Thoracic aorta (tissue), 2 donors: ENCODE measurements around the gene C1D. TPM values are rescaled to one million over a fixed set of nuclear protein-coding genes. Genes with fewer than 3 reads are reported as not detected.

Source experiments
- ATAC-seq: fragments of 150-250 bp; one replicate; pipeline ENCODE4 v1.8.0; 2017; ENCODE audit warnings: low read depth; ENCODE audit not compliant: insufficient number of reproducible peaks, low FRiP score
- DNase-seq: peaks from one replicate; pipeline ENCODE4 v3.0.0-alpha.2; 2020; ENCODE audit warnings: low spot score
- H3K27ac ChIP-seq, 2 donors: fragments of 200-600 bp; sonication (generic); 1 replicate in 1 of 2; 2 replicates in 1 of 2; pipeline ENCODE4 v1.5.1; 2016; ENCODE audit warnings: mild to moderate bottlenecking in 2 of 2, moderate library complexity in 2 of 2
- H3K27me3 ChIP-seq: fragments of 200-600 bp; sonication (generic); replicated peaks from 2 replicates; pipeline ENCODE4 v1.6.0; 2016; ENCODE audit warnings: mild to moderate bottlenecking; ENCODE audit not compliant: insufficient read depth
- H3K36me3 ChIP-seq: fragments of 200-600 bp; sonication (generic); one replicate; pipeline ENCODE4 v1.5.1; 2016
- H3K4me1 ChIP-seq, 2 donors: fragments of 200-600 bp; sonication (generic); 1 replicate in 1 of 2; 2 replicates in 1 of 2; pipeline versions ENCODE4 v1.5.1 to v1.6.0; 2016; ENCODE audit warnings: low read depth in 2 of 2, mild to moderate bottlenecking in 1 of 2; ENCODE audit not compliant: control insufficient read depth in 1 of 2
- H3K4me3 ChIP-seq: fragments of 200-600 bp; sonication (generic); 2 replicates; pipeline ENCODE4 v1.5.1; 2016; ENCODE audit warnings: mild to moderate bottlenecking
- H3K9me3 ChIP-seq: fragments of 200-600 bp; sonication (generic); 2 replicates; pipeline ENCODE4 v1.5.1; 2016
- CTCF ChIP-seq: fragments of 200-600 bp; sonication (generic); IDR thresholded peaks from one replicate; pipeline ENCODE4 v1.5.1; 2019; ENCODE audit warnings: antibody characterized with exemption
- total RNA-seq, 2 donors: library from RNA; depleted of rRNA; stranded (reverse); fragments of >200 nt; gene quantifications; one replicate each; pipeline versions ENCODE4 v1.1.0 to v1.2.3, GENCODE V29; 2016

Gene C1D
- total RNA-seq, 2 donors from 2014 or later, result 11.9 to 12.1 TPM

DNA sequence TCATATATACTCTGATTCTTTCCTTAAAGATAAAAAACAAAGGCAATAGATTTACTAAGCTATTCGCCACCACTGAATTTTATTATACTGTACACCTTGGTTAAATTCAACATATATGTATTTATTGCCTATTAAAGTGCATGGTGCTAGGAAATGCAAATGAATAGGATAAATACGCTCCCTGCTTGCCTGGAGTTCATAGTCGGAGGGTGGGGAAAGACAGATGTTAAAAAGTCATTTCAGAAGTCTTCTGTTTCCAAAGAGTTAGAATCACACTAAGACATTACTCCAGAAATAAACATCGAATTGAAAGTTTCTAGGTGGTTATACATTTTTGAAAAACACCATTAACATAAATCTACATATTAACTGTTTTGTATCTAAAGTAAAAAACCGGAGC is 19.8 kb downstream of the C1D start:
- peaks cover 0 to 4% of the 10 kb centered on the region in 2 donors for H3K4me1 ChIP-seq
- DNase-seq (no peak), ATAC-seq (no peak)
- H3K36me3 ChIP-seq, result no peaks in the 10 kb centered on the region
- no peaks in the 10 kb centered on the region for H3K9me3 ChIP-seq
- no peak overlapping the region for H3K27ac ChIP-seq
- no peaks in the 10 kb centered on the region for H3K27me3 ChIP-seq
- TF ChIP-seq CTCF, result no peak
- no peak overlapping the region for H3K4me3 ChIP-seq

DNA sequence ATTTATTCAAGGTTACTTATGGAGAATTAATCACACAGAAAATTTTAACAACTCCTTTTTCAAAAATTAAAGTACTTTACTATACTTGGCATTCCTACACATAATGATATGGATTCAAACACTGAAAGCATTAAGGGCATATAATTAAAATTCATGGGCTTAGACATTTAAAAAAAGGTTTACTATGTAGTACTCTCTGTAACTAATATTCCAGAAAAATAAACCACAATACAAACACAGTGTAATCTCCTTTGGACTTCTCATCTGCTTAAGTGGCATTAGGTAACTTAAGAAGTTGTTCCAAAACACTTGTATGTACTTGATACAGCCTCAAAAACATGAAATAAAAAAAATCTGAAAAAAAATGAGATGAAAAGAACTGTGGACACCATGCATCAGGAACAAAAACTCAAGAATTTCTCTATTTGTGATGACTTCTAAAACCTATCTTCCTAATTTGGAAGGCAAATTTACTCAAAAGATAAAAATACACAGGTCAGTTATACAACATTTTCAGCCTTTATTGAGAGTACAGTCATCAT is 21.0 kb downstream of the C1D start:
- Histone ChIP-seq H3K4me3 (no peak overlapping the region), H3K9me3 (no peaks in the 10 kb centered on the region), H3K36me3 (no peaks in the 10 kb centered on the region), H3K27ac (no peak overlapping the region), H3K4me1 (peaks cover 0 to 4% of the 10 kb centered on the region in 2 donors), H3K27me3 (no peaks in the 10 kb centered on the region)
- no peak for ATAC-seq
- no peak for TF ChIP-seq CTCF
- no peak for DNase-seq

- H3K9me3 ChIP-seq, result no peaks in the 10 kb centered on the region
- TF ChIP-seq CTCF, result no peak
- H3K27ac ChIP-seq, result no peak overlapping the region
- DNase-seq, result no peak
- H3K4me3 ChIP-seq, result no peak overlapping the region
- peaks cover 0 to 4% of the 10 kb centered on the region in 2 donors for H3K4me1 ChIP-seq
- no peak for ATAC-seq
- no peaks in the 10 kb centered on the region for H3K36me3 ChIP-seq
- no peaks in the 10 kb centered on the region for H3K27me3 ChIP-seq
These were observed 22.7 kb downstream of the C1D start for GRCh38 chr2:68040078-68040477.

DNA sequence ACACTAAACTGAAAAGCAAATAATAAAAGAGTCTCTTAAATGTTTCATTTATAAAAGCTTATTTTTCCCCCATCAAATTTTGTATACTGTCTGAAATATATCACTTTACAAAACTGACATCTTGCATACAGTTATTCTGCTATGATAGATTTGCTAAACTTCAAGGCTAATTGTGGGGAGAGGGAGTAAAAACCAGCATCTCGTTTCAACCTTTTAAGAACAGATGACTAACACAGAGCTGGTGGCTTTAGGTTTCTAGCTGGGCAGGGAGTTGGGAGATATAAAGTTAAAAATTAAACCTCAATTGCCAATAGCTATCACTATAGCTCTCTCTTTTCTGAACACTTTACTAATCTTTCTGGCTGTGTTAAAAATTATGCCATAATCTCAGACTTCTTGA is 23.5 kb downstream of the C1D start:
- Histone ChIP-seq H3K36me3 (no peaks in the 10 kb centered on the region), H3K9me3 (no peaks in the 10 kb centered on the region), H3K27ac (no peak overlapping the region), H3K4me1 (peaks cover 0 to 4% of the 10 kb centered on the region in 2 donors), H3K27me3 (no peaks in the 10 kb centered on the region), H3K4me3 (no peak overlapping the region)
- TF ChIP-seq CTCF, result no peak
- DNase-seq (no peak), ATAC-seq (no peak)

DNA sequence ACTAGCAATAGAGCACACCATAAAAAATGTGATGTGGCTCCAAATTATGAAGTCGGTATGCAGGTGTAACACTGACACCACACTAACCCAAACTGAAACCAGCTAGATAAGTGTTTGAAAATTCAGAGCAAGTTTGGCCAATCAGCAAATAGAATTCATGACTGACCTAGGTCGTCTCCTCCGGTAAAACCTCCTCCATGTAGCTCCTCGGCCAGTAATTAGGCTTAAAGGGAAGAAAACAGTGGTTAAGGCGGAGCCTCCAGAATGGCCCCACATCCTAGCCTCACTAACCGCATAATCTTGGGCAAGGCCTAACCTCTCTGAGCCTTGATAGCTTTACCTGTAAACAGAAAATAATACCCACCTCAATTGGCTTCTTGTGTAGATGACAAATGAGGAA is 30.1 kb downstream of the C1D start:
- Histone ChIP-seq H3K9me3 (no peaks in the 10 kb centered on the region), H3K4me1 (no peaks in the 10 kb centered on the region), H3K27ac (no peak overlapping the region), H3K4me3 (no peak overlapping the region), H3K36me3 (no peaks in the 10 kb centered on the region), H3K27me3 (no peaks in the 10 kb centered on the region)
- ATAC-seq, result no peak
- DNase-seq, result no peak
- TF ChIP-seq CTCF, result no peak
